Right atrium auricular region (tissue), 2 donors: ENCODE data around the gene RBM6. TPM values are rescaled to one million over a fixed set of nuclear protein-coding genes. Genes with fewer than 3 reads are reported as not detected.

Source experiments
- DNase-seq: peaks from one replicate; pipeline ENCODE4 v3.0.0-alpha.2; 2019; ENCODE audit warnings: low spot score
- H3K27ac ChIP-seq, 2 donors: fragments of 200-600 bp; sonication (generic); 1 replicate in 1 of 2; 2 replicates in 1 of 2; pipeline ENCODE4 v1.5.1; 2016 to 2019
- H3K27me3 ChIP-seq, 2 donors: fragments of 200-600 bp; sonication (generic); one replicate each; pipeline versions ENCODE4 v1.5.1 to v1.6.0; 2017 to 2019
- H3K36me3 ChIP-seq: fragments of 200-600 bp; sonication (generic); one replicate; pipeline ENCODE4 v1.5.1; 2016
- H3K4me1 ChIP-seq, 2 donors: fragments of 200-600 bp; sonication (generic); one replicate each; pipeline versions ENCODE4 v1.5.1 to v1.6.0; 2017 to 2019
- H3K4me3 ChIP-seq, 2 donors: fragments of 200-600 bp; sonication (generic); 1 replicate in 1 of 2; 2 replicates in 1 of 2; pipeline ENCODE4 v1.5.1; 2017 to 2019; ENCODE audit warnings: mild to moderate bottlenecking in 1 of 2, moderate library complexity in 1 of 2
- H3K9me3 ChIP-seq, 2 donors: fragments of 200-600 bp; sonication (generic); one replicate each; pipeline ENCODE4 v1.5.1; 2019
- CTCF ChIP-seq, 2 donors: fragments of 200-600 bp; sonication (generic); IDR thresholded peaks; one replicate each; pipeline ENCODE4 v1.5.1; 2019; ENCODE audit warnings: antibody characterized with exemption in 2 of 2
- total RNA-seq, 2 donors: library from RNA; depleted of rRNA; stranded (reverse); fragments of >200 nt; gene quantifications; one replicate each; pipeline ENCODE4 v1.1.0, GENCODE V29; 2016

The RBM6 gene
- total RNA-seq, 2 donors from 2014 or later: 34.6 to 38.0 TPM

GRCh38 chr3:50124800-50125178 is 184.8 kb downstream of the RBM6 start:
- Histone ChIP-seq H3K9me3 (no peaks in the 10 kb centered on the region), H3K4me1 (peaks cover 0 to 38% of the 10 kb centered on the region in 2 donors)

GRCh38 chr3:50125541-50126286 is 185.8 kb downstream of the RBM6 start:
- Histone ChIP-seq H3K27me3 (no peaks in the 10 kb centered on the region), H3K9me3 (no peaks in the 10 kb centered on the region), H3K36me3 (peaks cover 6% of the 10 kb centered on the region), H3K27ac (no peak overlapping the region), H3K4me1 (peaks cover 0 to 38% of the 10 kb centered on the region in 2 donors), H3K4me3 (no peak overlapping the region)
- DNase-seq: no peak
- no peak for TF ChIP-seq CTCF (IDR thresholded peaks at IDR 0.05)

More at GRCh38 chr3:50124800-50125178, 184.8 kb downstream of the RBM6 start:
- peaks cover 15% of the 10 kb centered on the region for H3K36me3 ChIP-seq
- no peak for DNase-seq
- H3K27me3 ChIP-seq: no peaks in the 10 kb centered on the region
- no peak overlapping the region for H3K4me3 ChIP-seq
- no peak overlapping the region for H3K27ac ChIP-seq
- no peak for TF ChIP-seq CTCF (IDR thresholded peaks at IDR 0.05)

GRCh38 chr3:50126287-50127211 is 186.6 kb downstream of the RBM6 start:
- TF ChIP-seq CTCF (IDR thresholded peaks at IDR 0.05): no peak
- H3K4me3 ChIP-seq: no peak overlapping the region
- H3K9me3 ChIP-seq: no peaks in the 10 kb centered on the region
- peaks cover 0 to 36% of the 10 kb centered on the region in 2 donors for H3K4me1 ChIP-seq
- H3K27me3 ChIP-seq: no peaks in the 10 kb centered on the region
- H3K36me3 ChIP-seq: no peaks in the 10 kb centered on the region
- no peak overlapping the region for H3K27ac ChIP-seq
- no peak for DNase-seq

Other genes starting within 250 kb of the RBM6 start
- 1 to 10 TPM in 1 of 2 donors, under 1 TPM in 1; 0.44 to 1.1 TPM for gene AMIGO3, start 220.5 kb upstream of the RBM6 start, total RNA-seq
- 10 to 100 TPM; 12.0 to 21.7 TPM for gene GMPPB, start 216.2 kb upstream of the RBM6 start, total RNA-seq
- 10 to 100 TPM; 24.0 to 30.9 TPM for gene IP6K1, start 153.6 kb upstream of the RBM6 start, total RNA-seq
- gene CDHR4, start 140.3 kb upstream of the RBM6 start, total RNA-seq: under 1 TPM in 1 of 2 donors, not detected in 1; 0.20 TPM
- gene INKA1, start 136.9 kb upstream of the RBM6 start, total RNA-seq: 1 to 10 TPM; 1.8 to 4.2 TPM
- 10 to 100 TPM; 11.3 to 12.2 TPM for gene UBA7, start 126.2 kb upstream of the RBM6 start, total RNA-seq
- 1 to 10 TPM in 1 of 2 donors, under 1 TPM in 1; 0.98 to 2.0 TPM for gene TRAIP, start 83.6 kb upstream of the RBM6 start, total RNA-seq
- gene CAMKV, start 70.2 kb upstream of the RBM6 start, total RNA-seq: not detected
- gene MST1R, start 36.3 kb upstream of the RBM6 start, total RNA-seq: 1 to 10 TPM; 1.2 to 4.2 TPM
- 1 to 10 TPM; 8.4 to 9.4 TPM for gene MON1A, start 10.3 kb upstream of the RBM6 start, total RNA-seq
- gene RBM5, start 148.8 kb downstream of the RBM6 start, total RNA-seq: 10 to 100 TPM; 58.7 to 75.8 TPM
- 10 to 100 TPM in 1 of 2 donors, 1 to 10 TPM in 1; 6.3 to 18.7 TPM for gene SEMA3F, start 215.2 kb downstream of the RBM6 start, total RNA-seq